Heart left ventricle (tissue), 13 donors: ENCODE data around the gene FAM200A.

ENCODE experiments used
- CTCF ChIP-seq, 12 donors: fragments of 200-600 bp; sonication (generic) in 4 of 12; IDR thresholded peaks; one replicate each; pipeline versions ENCODE4 v1.5.0 to v1.8.0; 2018 to 2022; ENCODE audit warnings: antibody characterized with exemption in 12 of 12, mild to moderate bottlenecking in 5 of 12
- POLR2A ChIP-seq, 2 donors: fragments of 450-650 bp; IDR thresholded peaks; one replicate each; pipeline ENCODE4 v1.6.1; 2017; ENCODE audit warnings: antibody characterized with exemption in 2 of 2, mild to moderate bottlenecking in 2 of 2, moderate library complexity in 2 of 2
- donor health status: ischemic (EF 13 %, LVEDD 7.1; RV severe dilation, severe dysfunction).
- donor health status: DM: no; HTN: yes; CAD: no.
- donor health status: DM: no; HTN: no; CAD: no.
- donor health status: ischemic (EF 25% LVEDD 6.9; RV normal size, moderate dysfunction).
- donor health status: ischemic (EF 25% LVEDD 5.7; RV mildly dilated, moderate dysfunction).
- donor health status: ischemic (EF 35%, LVEDD 5.7; RV mildly dilated, moderate dysfunction).
- donor health status: nonischemic (EF 11% LVEDD 7.7; RV severe dilation, severe dysfunction).
- donor health status: DM: yes; HTN: yes; CAD: no.
- donor health status: PGD.
- donor health status: ischemic (EF 29% LVEDD 5.4; RV normal size, mild dysfunction).
- donor health status: nonischemic (EF 23%, LVEDD 6.1; RV moderate dilation, normal function).

- TF ChIP-seq CTCF (IDR thresholded peaks at IDR 0.05) (no peak), POLR2A (IDR thresholded peaks at IDR 0.05) (no peak)
Observed at GRCh38 chr7:99539213-99539811, 12.6 kb downstream of the FAM200A start.
